Activated naive CD8-positive, alpha-beta T cell treated with anti-CD3 and anti-CD28 coated beads, Interleukin-2, amount 10 ng/mL, durations not matched to agents 7 days and 5 days (primary cell): ENCODE results near the gene CUL3. TPM values are rescaled to one million over a fixed set of nuclear protein-coding genes. Genes with fewer than 3 reads are reported as not detected.
A peak's percentile ranks its signal among the peaks of the same experiment; 100 is the strongest.
"Not testable (repeated sequence)": the region's sequence is repeated elsewhere in the genome, so short reads cannot be mapped to it uniquely, and the experiment has no call there.

Experiments
- ATAC-seq: fragments of 150-1000 bp; cut with Tn5 transposase; one replicate; pipeline ENCODE4 v1.10.0; 2021; ENCODE audit warnings: low read depth, moderate library complexity
- POLR2A ChIA-PET: fragments of 350-600 bp; sonication (Branson Sonifier 250); formaldehyde crosslinking; loops from one replicate; lab custom pipeline; 2021; ENCODE audit warnings: antibody characterized with exemption; lab: Charles Lee
- DNase-seq: peaks from one replicate; pipeline ENCODE4 v3.0.0; 2021
- H3K27ac Mint-ChIP-seq: one replicate; pipeline ENCODE4 v1.8.0; 2022; ENCODE audit warnings: mild to moderate bottlenecking, mixed read lengths
- H3K27me3 Mint-ChIP-seq: one replicate; pipeline ENCODE4 v1.8.0; 2022; ENCODE audit warnings: mild to moderate bottlenecking, moderate library complexity, mixed read lengths
- H3K36me3 Mint-ChIP-seq: one replicate; pipeline ENCODE4 v1.8.0; 2021; ENCODE audit warnings: mild to moderate bottlenecking, mixed read lengths
- H3K4me1 Mint-ChIP-seq: one replicate; pipeline ENCODE4 v1.8.0; 2021; ENCODE audit warnings: mixed read lengths
- H3K4me3 Mint-ChIP-seq: one replicate; pipeline ENCODE4 v1.8.0; 2022; ENCODE audit warnings: mild to moderate bottlenecking, moderate library complexity, mixed read lengths
- H3K9me3 Mint-ChIP-seq: one replicate; pipeline ENCODE4 v1.8.0; 2021; ENCODE audit warnings: mixed read lengths
- total RNA-seq, 2 experiments: library from RNA; stranded (reverse); gene quantifications; one replicate each; pipeline ENCODE4 v1.2.3, GENCODE V29; 2021

CUL3 gene
- total RNA-seq, 2 experiments from 2014 or later, result 78.4 to 81.5 TPM

- Mint-ChIP-seq H3K9me3 (no peaks in the 10 kb centered on the region), H3K4me3 (no peak overlapping the region), H3K36me3 (no peaks in the 10 kb centered on the region), H3K4me1 (peaks cover 2% of the 10 kb centered on the region), H3K27ac (no peak overlapping the region), H3K27me3 (peaks cover 6% of the 10 kb centered on the region)
- no peak for DNase-seq
- POLR2A ChIA-PET, result no interaction called here
- ATAC-seq, result no peak
Observed at GRCh38 chr2:224596289-224596688, 11.1 kb upstream of the CUL3 start.

- Mint-ChIP-seq H3K27me3 (peaks cover 6% of the 10 kb centered on the region), H3K36me3 (no peaks in the 10 kb centered on the region), H3K27ac (no peak overlapping the region), H3K9me3 (no peaks in the 10 kb centered on the region), H3K4me3 (no peak overlapping the region), H3K4me1 (peaks cover 3% of the 10 kb centered on the region)
- DNase-seq, result no peak
- POLR2A ChIA-PET, result interaction anchor here (0.7 to 0.9 kb wide), 2 partner anchors 10 to 11 kb away, joined by 3 to 4 read pairs; partner anchors contain the start of gene CUL3
- no peak for ATAC-seq
Observed at GRCh38 chr2:224595518-224595917, 10.4 kb upstream of the CUL3 start.

GRCh38 chr2:224594840-224595239 lies 9.7 kb upstream of the CUL3 start:
- Mint-ChIP-seq H3K36me3 (no peaks in the 10 kb centered on the region), H3K4me3 (no peak overlapping the region), H3K9me3 (no peaks in the 10 kb centered on the region), H3K27ac (no peak overlapping the region), H3K4me1 (peaks cover 3% of the 10 kb centered on the region), H3K27me3 (peaks cover 6% of the 10 kb centered on the region)
- POLR2A ChIA-PET, result interaction anchor here (0.9 kb wide), 1 partner anchor 9 kb away, joined by 4 read pairs; the partner anchor contains the start of gene CUL3
- DNase-seq (no peak), ATAC-seq (no peak)

GRCh38 chr2:224591220-224591619 lies 6.1 kb upstream of the CUL3 start:
- Mint-ChIP-seq H3K36me3 (no peaks in the 10 kb centered on the region), H3K9me3 (no peaks in the 10 kb centered on the region), H3K27me3 (peaks cover 4% of the 10 kb centered on the region), H3K27ac (no peak overlapping the region), H3K4me1 (peaks cover 9% of the 10 kb centered on the region), H3K4me3 (no peak overlapping the region)
- POLR2A ChIA-PET, result no interaction called here
- DNase-seq (no peak), ATAC-seq (no peak)

GRCh38 chr2:224586127-224586695 lies 1.0 kb upstream of the CUL3 start:
- Mint-ChIP-seq H3K27ac (peak overlapping the region; percentile 96), H3K4me3 (peak overlapping the region; percentile 98), H3K36me3 (peaks cover 6% of the 10 kb centered on the region), H3K9me3 (no peaks in the 10 kb centered on the region), H3K27me3 (no peaks in the 10 kb centered on the region), H3K4me1 (peaks cover 26% of the 10 kb centered on the region)
- POLR2A ChIA-PET, result interaction anchor here (0.6 to 2.5 kb wide), 18 partner anchors 7 to 629 kb away, joined by 3 to 17 read pairs (median 4); partner anchors contain the start of gene MRPL44
- no peak for DNase-seq
- ATAC-seq, result no peak

GRCh38 chr2:224584785-224585210 lies 365 bp downstream of the CUL3 start:
- DNase-seq (peak; percentile 76), ATAC-seq (peak; percentile 41)
- Mint-ChIP-seq H3K36me3 (peaks cover 8% of the 10 kb centered on the region), H3K27me3 (no peaks in the 10 kb centered on the region), H3K27ac (peak overlapping the region; percentile 92), H3K4me1 (peaks cover 30% of the 10 kb centered on the region), H3K9me3 (no peaks in the 10 kb centered on the region), H3K4me3 (peak overlapping the region; percentile 87)
- POLR2A ChIA-PET, result interaction anchor here (0.6 to 2.5 kb wide), 9 partner anchors 9 to 559 kb away, joined by 3 to 17 read pairs (median 4); no protein-coding TSS in a partner anchor

GRCh38 chr2:224584111-224584784 lies 915 bp downstream of the CUL3 start:
- Mint-ChIP-seq H3K4me3 (peak overlapping the region; percentile 98), H3K27ac (peak overlapping the region; percentile 92), H3K27me3 (no peaks in the 10 kb centered on the region), H3K4me1 (peaks cover 36% of the 10 kb centered on the region), H3K36me3 (peaks cover 8% of the 10 kb centered on the region), H3K9me3 (no peaks in the 10 kb centered on the region)
- POLR2A ChIA-PET, result interaction anchor here (0.6 to 2.5 kb wide), 6 partner anchors 8 to 559 kb away, joined by 3 to 17 read pairs (median 3); no protein-coding TSS in a partner anchor
- ATAC-seq (peak; percentile 0), DNase-seq (peak; percentile 40)

GRCh38 chr2:224583033-224583432 lies 2.1 kb downstream of the CUL3 start:
- Mint-ChIP-seq H3K4me3 (peak overlapping the region; percentile 98), H3K4me1 (peaks cover 37% of the 10 kb centered on the region)
- H3K9me3 Mint-ChIP-seq, H3K36me3 Mint-ChIP-seq, POLR2A ChIA-PET, H3K27ac Mint-ChIP-seq, DNase-seq, ATAC-seq, H3K27me3 Mint-ChIP-seq: not testable (repeated sequence)

GRCh38 chr2:224580248-224580647 lies 4.9 kb downstream of the CUL3 start:
- ATAC-seq, result no peak
- no peak overlapping the region for H3K4me3 Mint-ChIP-seq
- no peaks in the 10 kb centered on the region for H3K9me3 Mint-ChIP-seq
- H3K27me3 Mint-ChIP-seq, result no peaks in the 10 kb centered on the region
- H3K4me1 Mint-ChIP-seq, result peaks cover 45% of the 10 kb centered on the region
- POLR2A ChIA-PET, result no interaction called here
- peaks cover 8% of the 10 kb centered on the region for H3K36me3 Mint-ChIP-seq
- DNase-seq, result no peak
- no peak overlapping the region for H3K27ac Mint-ChIP-seq

GRCh38 chr2:224579411-224579810 lies 5.8 kb downstream of the CUL3 start:
- ATAC-seq (no peak), DNase-seq (no peak)
- H3K27me3 Mint-ChIP-seq, result no peaks in the 10 kb centered on the region
- H3K9me3 Mint-ChIP-seq, result no peaks in the 10 kb centered on the region
- no peak overlapping the region for H3K27ac Mint-ChIP-seq
- POLR2A ChIA-PET, result no interaction called here
- peak overlapping the region; percentile 41 for H3K4me3 Mint-ChIP-seq
- peaks cover 9% of the 10 kb centered on the region for H3K36me3 Mint-ChIP-seq
- peaks cover 53% of the 10 kb centered on the region for H3K4me1 Mint-ChIP-seq

GRCh38 chr2:224577541-224577940 lies 7.6 kb downstream of the CUL3 start:
- H3K4me1 Mint-ChIP-seq, result peaks cover 49% of the 10 kb centered on the region
- H3K36me3 Mint-ChIP-seq, result peaks cover 10% of the 10 kb centered on the region
- no peak for DNase-seq
- H3K9me3 Mint-ChIP-seq, result no peaks in the 10 kb centered on the region
- POLR2A ChIA-PET, result interaction anchor here (2.6 kb wide), 1 partner anchor 8 kb away, joined by 17 read pairs; the partner anchor contains the start of gene CUL3
- no peak for ATAC-seq
- H3K27ac Mint-ChIP-seq, result no peak overlapping the region
- H3K27me3 Mint-ChIP-seq, result no peaks in the 10 kb centered on the region
- H3K4me3 Mint-ChIP-seq, result no peak overlapping the region

GRCh38 chr2:224576088-224576715 lies 9.0 kb downstream of the CUL3 start:
- Mint-ChIP-seq H3K27me3 (no peaks in the 10 kb centered on the region), H3K4me1 (peaks cover 47% of the 10 kb centered on the region), H3K27ac (peak overlapping the region; percentile 69), H3K36me3 (peaks cover 8% of the 10 kb centered on the region), H3K9me3 (no peaks in the 10 kb centered on the region), H3K4me3 (peak overlapping the region; percentile 44)
- DNase-seq (no peak), ATAC-seq (peak; percentile 81)
- POLR2A ChIA-PET, result interaction anchor here (0.6 to 2.6 kb wide), 2 partner anchors 9 to 205 kb away, joined by 4 to 17 read pairs; partner anchors contain the start of gene CUL3

- H3K4me1 Mint-ChIP-seq, result peaks cover 45% of the 10 kb centered on the region
- POLR2A ChIA-PET, result interaction anchor here (1.6 kb wide), 1 partner anchor 11 kb away, joined by 6 read pairs; the partner anchor contains the start of gene CUL3
- no peak overlapping the region for H3K27ac Mint-ChIP-seq
- no peaks in the 10 kb centered on the region for H3K27me3 Mint-ChIP-seq
- H3K36me3 Mint-ChIP-seq, result peaks cover 11% of the 10 kb centered on the region
- DNase-seq, result no peak
- no peak for ATAC-seq
- peak overlapping the region; percentile 2 for H3K4me3 Mint-ChIP-seq
- H3K9me3 Mint-ChIP-seq, result no peaks in the 10 kb centered on the region
Observed at GRCh38 chr2:224574423-224575084, 10.6 kb downstream of the CUL3 start.
